Gastrocnemius medialis (tissue), 4 donors: ENCODE results near the gene ATP23. TPM values are rescaled to one million over a fixed set of nuclear protein-coding genes. Genes with fewer than 3 reads are reported as not detected.
A peak's percentile ranks its signal among the peaks of the same experiment; 100 is the strongest.

ENCODE experiments used
- ATAC-seq, 2 donors: fragments of 150-250 bp; one replicate each; pipeline ENCODE4 v1.9.1; 2016
- DNase-seq, 2 donors: peaks; one replicate each; pipeline ENCODE4 v3.0.0-alpha.2; 2019
- H3K27ac ChIP-seq, 4 donors: fragments of 200-600 bp; sonication (generic); 1 replicate in 1 of 4; 2 replicates in 3 of 4; pipeline ENCODE4 v1.5.1; 2016 to 2018; ENCODE audit warnings: mild to moderate bottlenecking in 2 of 4, moderate library complexity in 1 of 4
- H3K27me3 ChIP-seq, 3 donors: fragments of 200-600 bp; sonication (generic) in 2 of 3; 1 replicate in 1 of 3; 2 replicates in 2 of 3; pipeline versions ENCODE4 v1.5.1 to v1.6.0; 2016 to 2019; ENCODE audit warnings: mild to moderate bottlenecking in 1 of 3, moderate library complexity in 1 of 3
- H3K36me3 ChIP-seq, 2 donors: fragments of 200-600 bp; sonication (generic) in 1 of 2; one replicate each; pipeline ENCODE4 v1.5.1; 2017 to 2018
- H3K4me1 ChIP-seq, 2 donors: fragments of 200-600 bp; sonication (generic) in 1 of 2; one replicate each; pipeline ENCODE4 v1.5.1; 2016 to 2017; ENCODE audit warnings: mild to moderate bottlenecking in 2 of 2
- H3K4me3 ChIP-seq, 4 donors: fragments of 200-600 bp; sonication (generic) in 3 of 4; 1 replicate in 1 of 4; 2 replicates in 3 of 4; pipeline ENCODE4 v1.5.1; 2016 to 2019; ENCODE audit warnings: mild to moderate bottlenecking in 2 of 4
- H3K9me3 ChIP-seq, 3 donors: fragments of 200-600 bp; sonication (generic) in 2 of 3; 1 replicate in 1 of 3; 2 replicates in 2 of 3; pipeline ENCODE4 v1.5.1; 2016 to 2019
- POLR2A ChIP-seq, 2 donors: fragments of 450-650 bp; IDR thresholded peaks; one replicate each; pipeline ENCODE4 v1.6.1; 2017; ENCODE audit warnings: antibody characterized with exemption in 2 of 2, mild to moderate bottlenecking in 2 of 2, moderate library complexity in 2 of 2
- in situ Hi-C, 4 donors: fragments of 200-750 bp; cut with MboI; loops; one replicate each; pipeline versions ENCODE4 v1.15.0 to v1.8.0; 2017; ENCODE audit warnings: low sequenced_read_pairs in 4 of 4
- intact Hi-C: fragments of 100-400 bp; cut with DNase I; formaldehyde crosslinking; loops from one replicate; pipeline ENCODE4 v1.15.1; 2023; ENCODE audit warnings: low total_unique reads
- total RNA-seq, 4 donors: library from RNA; depleted of rRNA; stranded (reverse); fragments of >200 nt; gene quantifications; one replicate each; pipeline versions ENCODE4 v1.1.0 to v1.2.3, GENCODE V29; 2016
- TF ChIP-seq, protein P1 (sequence below), 5 experiments: fragments of 450-650 bp in 3 of 5; fragments of 200-600 bp in 2 of 5; sonication (generic) in 2 of 5; IDR thresholded peaks in 4 of 5; conservative IDR thresholded peaks in 1 of 5; 1 replicate in 4 of 5; 2 replicates in 1 of 5; pipeline ENCODE4 v1.5.1; 2016 to 2019; ENCODE audit warnings: antibody characterized with exemption in 5 of 5, mild to moderate bottlenecking in 3 of 5, moderate library complexity in 3 of 5

ATP23 gene
- total RNA-seq, 4 donors from 2014 or later = 7.1 to 26.4 (median 10.7) TPM

DNA sequence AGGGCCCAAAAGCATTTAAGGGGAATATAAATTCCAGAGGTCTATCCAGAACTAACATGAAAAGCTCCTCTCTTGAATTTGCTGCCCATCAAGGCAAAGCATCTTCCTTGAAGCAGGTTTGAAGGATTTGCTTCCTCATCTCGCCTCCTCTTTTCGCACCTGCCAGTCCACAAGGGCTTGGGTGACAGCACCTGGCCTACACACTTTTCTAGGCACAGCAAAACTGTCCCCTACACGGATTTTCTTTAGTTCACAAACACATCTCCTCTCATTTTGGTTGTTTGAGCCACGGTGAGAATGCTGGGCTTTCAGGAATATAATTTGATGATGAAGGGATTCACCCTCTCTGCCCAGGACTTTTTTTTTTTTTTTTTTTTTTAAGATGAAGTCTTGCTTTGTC, 36.9 kb upstream of the ATP23 start:
- ATAC-seq = no peak
- intact Hi-C loops = loop anchor here (10.0 kb wide), 1 partner anchor 320 kb away; no protein-coding TSS in a partner anchor

DNA sequence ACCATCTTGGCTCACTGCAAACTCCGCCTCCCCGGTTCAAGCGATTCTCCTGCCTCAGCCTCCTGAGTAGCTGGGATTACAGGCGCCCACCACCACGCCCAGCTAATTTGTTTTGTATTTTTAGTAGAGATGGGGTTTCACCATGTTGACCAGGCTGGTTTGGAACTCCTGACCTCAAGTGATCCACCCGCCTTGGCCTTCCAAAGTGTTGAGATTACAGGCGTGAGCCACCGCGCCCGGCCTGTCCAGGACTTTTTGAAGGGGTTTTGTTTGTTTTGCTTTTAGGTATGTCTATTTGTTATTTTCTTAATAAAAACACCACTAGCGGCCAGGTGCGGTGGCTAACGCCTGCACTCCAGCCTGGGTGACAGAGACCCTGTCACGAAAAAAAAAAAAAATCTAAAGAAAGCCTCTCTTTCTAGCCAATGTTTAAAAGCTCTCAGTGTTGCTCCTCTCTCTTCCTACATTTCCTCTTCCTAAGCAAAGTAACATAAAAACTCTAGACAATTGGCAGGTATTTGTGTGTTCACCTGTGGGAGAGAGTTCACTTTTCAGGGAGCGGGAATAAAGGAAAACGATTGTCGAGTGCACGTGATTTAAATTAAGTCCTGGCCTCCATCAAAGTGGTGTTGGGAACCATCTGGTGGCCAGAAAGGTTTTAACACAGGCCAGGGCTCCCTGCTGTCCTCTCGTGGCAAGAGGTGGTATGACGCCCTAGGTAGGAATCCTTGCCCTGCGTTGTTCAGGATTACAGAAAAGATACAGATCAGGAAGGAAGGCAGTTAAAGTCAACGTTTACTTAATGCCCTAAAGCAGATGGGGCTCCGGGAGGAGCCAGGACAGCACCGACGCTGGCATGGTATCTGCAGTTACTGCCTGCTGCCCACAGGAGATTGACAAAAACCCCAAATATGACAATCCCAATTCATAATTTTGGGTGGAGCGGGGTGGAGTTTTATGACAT, 36.2 kb upstream of the ATP23 start:
- Histone ChIP-seq H3K9me3 (no peaks in the 10 kb centered on the region), H3K36me3 (no peaks in the 10 kb centered on the region), H3K4me3 (peak overlapping the region; percentile 39 to 42 (median 40)), H3K27ac (peak overlapping the region; percentile 73 to 77 (median 76)), H3K4me1 (peaks cover 5% of the 10 kb centered on the region in 2 donors), H3K27me3 (no peaks in the 10 kb centered on the region)
- in situ Hi-C loops = loop anchor here (5.0 kb wide), 3 partner anchors 73 to 123 kb away; partner anchors contain the start of gene TSFM (in 1 of the 4)
- TF ChIP-seq POLR2A (IDR thresholded peaks at IDR 0.05) = no peak
- TF ChIP-seq, protein P1, sequence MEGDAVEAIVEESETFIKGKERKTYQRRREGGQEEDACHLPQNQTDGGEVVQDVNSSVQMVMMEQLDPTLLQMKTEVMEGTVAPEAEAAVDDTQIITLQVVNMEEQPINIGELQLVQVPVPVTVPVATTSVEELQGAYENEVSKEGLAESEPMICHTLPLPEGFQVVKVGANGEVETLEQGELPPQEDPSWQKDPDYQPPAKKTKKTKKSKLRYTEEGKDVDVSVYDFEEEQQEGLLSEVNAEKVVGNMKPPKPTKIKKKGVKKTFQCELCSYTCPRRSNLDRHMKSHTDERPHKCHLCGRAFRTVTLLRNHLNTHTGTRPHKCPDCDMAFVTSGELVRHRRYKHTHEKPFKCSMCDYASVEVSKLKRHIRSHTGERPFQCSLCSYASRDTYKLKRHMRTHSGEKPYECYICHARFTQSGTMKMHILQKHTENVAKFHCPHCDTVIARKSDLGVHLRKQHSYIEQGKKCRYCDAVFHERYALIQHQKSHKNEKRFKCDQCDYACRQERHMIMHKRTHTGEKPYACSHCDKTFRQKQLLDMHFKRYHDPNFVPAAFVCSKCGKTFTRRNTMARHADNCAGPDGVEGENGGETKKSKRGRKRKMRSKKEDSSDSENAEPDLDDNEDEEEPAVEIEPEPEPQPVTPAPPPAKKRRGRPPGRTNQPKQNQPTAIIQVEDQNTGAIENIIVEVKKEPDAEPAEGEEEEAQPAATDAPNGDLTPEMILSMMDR (IDR thresholded peaks at IDR 0.05 in 4 of 5, conservative IDR thresholded peaks at IDR 0.05 in 1 of 5) = peak; percentile 100
- intact Hi-C loops = loop anchor here (1.0 to 10.0 kb wide), 4 partner anchors 74 to 320 kb away; partner anchors contain the start of gene TSFM
- ATAC-seq = peak; percentile 94 to 98
- peak; percentile 80 to 84 for DNase-seq

More for the DNA sequence above, 36.9 kb upstream of the ATP23 start:
- H3K4me3 ChIP-seq = no peak overlapping the region
- TF ChIP-seq, protein P1 (IDR thresholded peaks at IDR 0.05 in 4 of 5, conservative IDR thresholded peaks at IDR 0.05 in 1 of 5) = no peak
- TF ChIP-seq POLR2A (IDR thresholded peaks at IDR 0.05) = no peak
- in situ Hi-C loops = no loop called here
- no peak overlapping the region for H3K27ac ChIP-seq
- peaks cover 5% of the 10 kb centered on the region in 2 donors for H3K4me1 ChIP-seq
- no peaks in the 10 kb centered on the region for H3K27me3 ChIP-seq
- no peaks in the 10 kb centered on the region for H3K9me3 ChIP-seq
- DNase-seq = no peak
- H3K36me3 ChIP-seq = no peaks in the 10 kb centered on the region

DNA sequence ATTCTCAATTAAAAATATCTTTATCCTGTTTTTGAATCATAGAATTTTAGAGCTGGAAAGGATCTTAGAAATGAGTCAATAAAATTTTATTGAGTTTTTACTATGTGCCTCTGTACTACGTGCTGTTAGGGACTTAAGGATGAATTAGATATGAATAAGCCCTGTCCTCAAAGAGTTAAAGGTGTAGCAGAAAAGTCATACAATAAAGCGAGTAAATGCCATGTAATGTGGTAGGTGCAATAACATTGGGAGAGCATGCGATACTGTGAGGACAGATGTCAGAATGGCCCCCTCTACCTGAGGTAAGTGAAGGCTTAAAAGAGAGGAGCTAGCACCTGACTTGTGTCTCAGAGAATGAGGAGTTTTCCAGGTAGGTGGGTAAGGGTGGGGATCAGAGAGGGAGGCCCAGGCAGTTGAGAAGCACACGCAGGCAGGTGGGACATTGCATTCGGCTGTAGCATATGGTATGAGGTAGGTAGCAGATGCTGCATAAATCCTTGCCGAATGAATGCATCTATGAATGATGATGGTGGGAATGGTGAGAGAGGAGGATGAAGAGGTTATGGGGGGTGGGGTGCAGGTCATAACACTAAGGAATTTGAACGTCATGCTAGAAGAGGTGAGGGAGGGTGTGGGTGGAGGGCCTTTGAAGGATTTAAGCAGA, 35.4 kb upstream of the ATP23 start:
- H3K9me3 ChIP-seq = no peaks in the 10 kb centered on the region
- no peaks in the 10 kb centered on the region for H3K36me3 ChIP-seq
- intact Hi-C loops = loop anchor here (1.0 to 10.0 kb wide), 4 partner anchors 75 to 321 kb away; partner anchors contain the start of gene TSFM
- DNase-seq (no peak), ATAC-seq (no peak)
- peaks cover 5% of the 10 kb centered on the region in 2 donors for H3K4me1 ChIP-seq
- TF ChIP-seq, protein P1 (IDR thresholded peaks at IDR 0.05 in 4 of 5, conservative IDR thresholded peaks at IDR 0.05 in 1 of 5) = no peak
- no peak for TF ChIP-seq POLR2A (IDR thresholded peaks at IDR 0.05)
- no peak overlapping the region for H3K4me3 ChIP-seq
- in situ Hi-C loops = loop anchor here (5.0 kb wide), 3 partner anchors 74 to 124 kb away; partner anchors contain the start of gene TSFM (in 1 of the 4)
- H3K27me3 ChIP-seq = no peaks in the 10 kb centered on the region
- no peak overlapping the region for H3K27ac ChIP-seq

DNA sequence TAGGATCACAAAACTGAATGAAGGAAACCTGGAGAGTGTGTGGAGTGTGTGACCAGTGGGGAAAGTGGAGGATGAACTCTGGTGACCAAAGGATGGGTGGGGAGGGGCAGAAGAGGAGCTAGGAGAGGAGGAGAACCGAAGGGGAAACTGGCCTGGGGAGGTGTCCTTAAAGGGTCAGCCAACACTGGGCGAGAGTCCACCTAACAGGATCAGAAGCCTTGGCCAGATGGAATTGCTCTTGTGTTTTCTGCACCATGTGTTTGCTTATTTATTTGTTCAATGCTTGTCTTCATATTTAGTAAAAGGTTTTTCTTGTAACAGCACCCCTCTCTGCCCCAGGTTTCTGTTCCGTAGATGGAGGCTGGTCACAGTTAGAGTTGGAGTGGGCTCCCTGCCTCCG, 34.5 kb upstream of the ATP23 start:
- Histone ChIP-seq H3K4me3 (no peak overlapping the region), H3K4me1 (peaks cover 5% of the 10 kb centered on the region in 2 donors), H3K27ac (no peak overlapping the region), H3K9me3 (no peaks in the 10 kb centered on the region), H3K27me3 (no peaks in the 10 kb centered on the region), H3K36me3 (no peaks in the 10 kb centered on the region)
- in situ Hi-C loops = loop anchor here (5.0 kb wide), 3 partner anchors 75 to 125 kb away; partner anchors contain the start of gene TSFM (in 1 of the 4)
- intact Hi-C loops = loop anchor here (10.0 kb wide), 1 partner anchor 322 kb away; no protein-coding TSS in a partner anchor
- TF ChIP-seq, protein P1 (IDR thresholded peaks at IDR 0.05 in 4 of 5, conservative IDR thresholded peaks at IDR 0.05 in 1 of 5) = no peak
- no peak for TF ChIP-seq POLR2A (IDR thresholded peaks at IDR 0.05)
- DNase-seq = no peak
- ATAC-seq = no peak
